ENCODE results near the gene CLEC4E. TPM values are rescaled to one million over a fixed set of nuclear protein-coding genes. Genes with fewer than 3 reads are reported as not detected.
"Not testable (repeated sequence)": the region's sequence is repeated elsewhere in the genome, so short reads cannot be mapped to it uniquely, and the experiment has no call there.

The CLEC4E gene
- total RNA-seq, 1 experiment from 2014 or later, result not detected

DNA sequence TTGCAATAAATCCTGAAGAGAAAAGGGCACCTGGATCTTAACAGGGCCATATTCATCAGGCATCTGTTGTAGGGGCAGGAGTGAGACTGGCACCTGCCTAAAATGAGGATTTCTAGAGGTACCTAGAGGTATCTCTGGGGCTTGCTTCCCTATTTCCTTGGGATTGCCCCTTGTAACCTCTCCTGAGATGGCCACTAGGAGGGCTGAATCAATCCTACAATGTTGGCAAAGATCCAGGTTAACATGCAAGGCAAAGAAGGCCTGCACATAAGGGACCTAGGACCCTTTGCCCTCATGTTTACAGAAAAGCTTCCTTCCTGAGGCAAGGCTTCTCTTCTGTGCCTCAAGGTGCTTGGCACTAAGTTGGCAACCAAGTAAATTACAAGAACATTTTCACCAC is 25.8 kb upstream of the CLEC4E start:
- Histone ChIP-seq H3K27ac (ENCODE audit: low read length) (no peak overlapping the region), H3K4me3 (ENCODE audit: low read depth in 2 of 2, low read length in 2 of 2) (no peak overlapping the region), H3K4me1 (ENCODE audit: control insufficient read depth, insufficient read depth, low read length) (no peaks in the 10 kb centered on the region), H3K27me3 (ENCODE audit: control insufficient read depth, insufficient read depth, low read length) (no peaks in the 10 kb centered on the region), H3K36me3 (ENCODE audit: control insufficient read depth, insufficient read depth, low read length) (no peaks in the 10 kb centered on the region), H3K9me3 (ENCODE audit: control insufficient read depth, insufficient read depth, low read depth, low read length) (no peaks in the 10 kb centered on the region)
- POLR2A ChIA-PET, result no interaction called here
- in situ Hi-C loops (cut with HindIII; ENCODE audit: low pct_unique_long_range_greater_than_20kb, low sequenced_read_pairs) (no loop called here), intact Hi-C loops (cut with micrococcal nuclease; ENCODE audit: unreplicated experiment) (no loop called here)
- CTCF ChIA-PET, result no interaction called here
- DNase-seq (ENCODE audit: low read depth, low spot score), result no peak
- no peak for TF ChIP-seq POLR2AphosphoS5 (IDR thresholded peaks at IDR 0.05; ENCODE audit: low read depth, low read length)
- no peak for TF ChIP-seq TCF7L2 (IDR thresholded peaks at IDR 0.05; ENCODE audit: low read depth, low read length)
- TF ChIP-seq, protein P1, sequence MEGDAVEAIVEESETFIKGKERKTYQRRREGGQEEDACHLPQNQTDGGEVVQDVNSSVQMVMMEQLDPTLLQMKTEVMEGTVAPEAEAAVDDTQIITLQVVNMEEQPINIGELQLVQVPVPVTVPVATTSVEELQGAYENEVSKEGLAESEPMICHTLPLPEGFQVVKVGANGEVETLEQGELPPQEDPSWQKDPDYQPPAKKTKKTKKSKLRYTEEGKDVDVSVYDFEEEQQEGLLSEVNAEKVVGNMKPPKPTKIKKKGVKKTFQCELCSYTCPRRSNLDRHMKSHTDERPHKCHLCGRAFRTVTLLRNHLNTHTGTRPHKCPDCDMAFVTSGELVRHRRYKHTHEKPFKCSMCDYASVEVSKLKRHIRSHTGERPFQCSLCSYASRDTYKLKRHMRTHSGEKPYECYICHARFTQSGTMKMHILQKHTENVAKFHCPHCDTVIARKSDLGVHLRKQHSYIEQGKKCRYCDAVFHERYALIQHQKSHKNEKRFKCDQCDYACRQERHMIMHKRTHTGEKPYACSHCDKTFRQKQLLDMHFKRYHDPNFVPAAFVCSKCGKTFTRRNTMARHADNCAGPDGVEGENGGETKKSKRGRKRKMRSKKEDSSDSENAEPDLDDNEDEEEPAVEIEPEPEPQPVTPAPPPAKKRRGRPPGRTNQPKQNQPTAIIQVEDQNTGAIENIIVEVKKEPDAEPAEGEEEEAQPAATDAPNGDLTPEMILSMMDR (IDR thresholded peaks at IDR 0.05), result no peak
- no peak for TF ChIP-seq SIN3A (IDR thresholded peaks at IDR 0.05; ENCODE audit: borderline replicate concordance, insufficient read depth, low read depth, low read length)
- TF ChIP-seq, protein P2, sequence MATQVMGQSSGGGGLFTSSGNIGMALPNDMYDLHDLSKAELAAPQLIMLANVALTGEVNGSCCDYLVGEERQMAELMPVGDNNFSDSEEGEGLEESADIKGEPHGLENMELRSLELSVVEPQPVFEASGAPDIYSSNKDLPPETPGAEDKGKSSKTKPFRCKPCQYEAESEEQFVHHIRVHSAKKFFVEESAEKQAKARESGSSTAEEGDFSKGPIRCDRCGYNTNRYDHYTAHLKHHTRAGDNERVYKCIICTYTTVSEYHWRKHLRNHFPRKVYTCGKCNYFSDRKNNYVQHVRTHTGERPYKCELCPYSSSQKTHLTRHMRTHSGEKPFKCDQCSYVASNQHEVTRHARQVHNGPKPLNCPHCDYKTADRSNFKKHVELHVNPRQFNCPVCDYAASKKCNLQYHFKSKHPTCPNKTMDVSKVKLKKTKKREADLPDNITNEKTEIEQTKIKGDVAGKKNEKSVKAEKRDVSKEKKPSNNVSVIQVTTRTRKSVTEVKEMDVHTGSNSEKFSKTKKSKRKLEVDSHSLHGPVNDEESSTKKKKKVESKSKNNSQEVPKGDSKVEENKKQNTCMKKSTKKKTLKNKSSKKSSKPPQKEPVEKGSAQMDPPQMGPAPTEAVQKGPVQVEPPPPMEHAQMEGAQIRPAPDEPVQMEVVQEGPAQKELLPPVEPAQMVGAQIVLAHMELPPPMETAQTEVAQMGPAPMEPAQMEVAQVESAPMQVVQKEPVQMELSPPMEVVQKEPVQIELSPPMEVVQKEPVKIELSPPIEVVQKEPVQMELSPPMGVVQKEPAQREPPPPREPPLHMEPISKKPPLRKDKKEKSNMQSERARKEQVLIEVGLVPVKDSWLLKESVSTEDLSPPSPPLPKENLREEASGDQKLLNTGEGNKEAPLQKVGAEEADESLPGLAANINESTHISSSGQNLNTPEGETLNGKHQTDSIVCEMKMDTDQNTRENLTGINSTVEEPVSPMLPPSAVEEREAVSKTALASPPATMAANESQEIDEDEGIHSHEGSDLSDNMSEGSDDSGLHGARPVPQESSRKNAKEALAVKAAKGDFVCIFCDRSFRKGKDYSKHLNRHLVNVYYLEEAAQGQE (IDR thresholded peaks at IDR 0.05; ENCODE audit: insufficient read depth in 1 of 2, low read depth in 2 of 2, low read length in 1 of 2), result no peak
- no TSS peak for BruUV-seq (replicated peaks)
- no peak for ATAC-seq

DNA sequence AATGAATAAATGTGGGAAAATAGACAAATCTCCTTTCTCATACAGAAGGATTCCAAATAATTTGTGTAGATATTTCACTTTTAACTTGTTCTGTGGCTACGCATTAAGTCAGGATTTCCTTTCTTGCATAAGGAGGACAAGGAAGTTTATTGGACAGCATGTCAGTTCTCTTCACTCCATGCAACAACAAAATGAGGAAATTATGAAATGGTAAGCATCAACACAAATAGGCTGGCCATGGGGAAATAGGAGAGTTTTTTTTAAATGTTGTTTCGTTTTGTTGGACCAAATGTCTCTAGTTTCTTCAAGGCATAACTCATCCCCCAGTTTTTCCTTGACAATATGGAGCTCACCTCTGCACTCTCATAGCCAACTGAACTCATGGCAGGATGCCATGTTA is 25.3 kb upstream of the CLEC4E start:
- BruUV-seq (replicated peaks); DNase-seq (ENCODE audit: low read depth, low spot score); H3K36me3 ChIP-seq (ENCODE audit: control insufficient read depth, insufficient read depth, low read length); ATAC-seq; in situ Hi-C loops (cut with HindIII; ENCODE audit: low pct_unique_long_range_greater_than_20kb, low sequenced_read_pairs); CTCF ChIA-PET; H3K27me3 ChIP-seq (ENCODE audit: control insufficient read depth, insufficient read depth, low read length); intact Hi-C loops (cut with micrococcal nuclease; ENCODE audit: unreplicated experiment); H3K27ac ChIP-seq (ENCODE audit: low read length); H3K9me3 ChIP-seq (ENCODE audit: control insufficient read depth, insufficient read depth, low read depth, low read length); H3K4me1 ChIP-seq (ENCODE audit: control insufficient read depth, insufficient read depth, low read length); POLR2A ChIA-PET; H3K4me3 ChIP-seq (ENCODE audit: low read depth in 2 of 2, low read length in 2 of 2): not testable (repeated sequence)

DNA sequence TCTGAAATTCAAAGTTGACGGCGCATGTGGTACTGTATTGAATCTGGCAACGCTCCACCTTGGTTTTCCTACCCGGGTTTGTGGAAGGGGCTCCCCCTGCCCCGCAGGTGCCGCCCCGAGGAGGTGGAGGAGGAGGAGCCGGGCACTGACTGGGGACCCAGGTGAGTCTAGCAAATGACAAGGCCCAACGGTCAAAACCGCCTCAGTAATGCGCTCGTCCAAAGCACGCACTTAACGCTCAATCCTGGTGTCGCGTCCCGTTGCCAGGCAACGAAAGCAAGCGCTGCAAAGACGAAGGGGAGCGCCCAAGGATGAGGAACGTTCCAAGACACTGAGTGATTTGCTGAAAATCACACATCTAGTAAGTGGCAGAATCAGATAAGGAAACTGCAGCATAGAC is 24.0 kb upstream of the CLEC4E start:
- TF ChIP-seq, protein P1 (IDR thresholded peaks at IDR 0.05), result no peak
- TF ChIP-seq TCF7L2 (IDR thresholded peaks at IDR 0.05; ENCODE audit: low read depth, low read length), result no peak
- TF ChIP-seq POLR2AphosphoS5 (IDR thresholded peaks at IDR 0.05; ENCODE audit: low read depth, low read length), result no peak
- no peaks in the 10 kb centered on the region for H3K4me1 ChIP-seq (ENCODE audit: control insufficient read depth, insufficient read depth, low read length)
- H3K9me3 ChIP-seq (ENCODE audit: control insufficient read depth, insufficient read depth, low read depth, low read length), result no peaks in the 10 kb centered on the region
- POLR2A ChIA-PET, result no interaction called here
- in situ Hi-C loops (cut with HindIII; ENCODE audit: low pct_unique_long_range_greater_than_20kb, low sequenced_read_pairs) (no loop called here), intact Hi-C loops (cut with micrococcal nuclease; ENCODE audit: unreplicated experiment) (no loop called here)
- DNase-seq (ENCODE audit: low read depth, low spot score) (no peak), ATAC-seq (no peak)
- BruUV-seq (replicated peaks), result no TSS peak
- CTCF ChIA-PET, result no interaction called here
- no peak overlapping the region for H3K27ac ChIP-seq (ENCODE audit: low read length)
- H3K27me3 ChIP-seq (ENCODE audit: control insufficient read depth, insufficient read depth, low read length), result no peaks in the 10 kb centered on the region
- H3K4me3 ChIP-seq (ENCODE audit: low read depth in 2 of 2, low read length in 2 of 2), result no peak overlapping the region
- H3K36me3 ChIP-seq (ENCODE audit: control insufficient read depth, insufficient read depth, low read length), result no peaks in the 10 kb centered on the region
